HepG2 (cell line): ENCODE measurements around the gene NOXO1. TPM values are rescaled to one million over a fixed set of nuclear protein-coding genes. Genes with fewer than 3 reads are reported as not detected.
A peak's percentile ranks its signal among the peaks of the same experiment; 100 is the strongest.

Experiments
- NR2F6 ChIP-seq, 2 experiments: IDR thresholded peaks; 2 replicates each; pipeline ENCODE4 v1.6.1; 2016; ENCODE audit warnings: antibody characterized with exemption in 1 of 2, mild to moderate bottlenecking in 1 of 2
- PLSCR1 ChIP-seq: sonication (generic); formaldehyde crosslinking; IDR thresholded peaks from 2 replicates; pipeline ENCODE4 v1.5.0; 2020; ENCODE audit warnings: missing genetic modification reagents, mild to moderate bottlenecking, borderline replicate concordance
- ZBTB42 ChIP-seq: sonication (generic); formaldehyde crosslinking; IDR thresholded peaks from 2 replicates; pipeline ENCODE4 v1.5.0; 2020; ENCODE audit warnings: mild to moderate bottlenecking, missing genetic modification reagents
- ZFP91 ChIP-seq: sonication (generic); formaldehyde crosslinking; IDR thresholded peaks from 2 replicates; pipeline ENCODE4 v1.9.0; 2022; ENCODE audit warnings: missing genetic modification reagents, mild to moderate bottlenecking, borderline replicate concordance
- ZNF605 ChIP-seq: sonication (generic); formaldehyde crosslinking; IDR thresholded peaks from 2 replicates; pipeline ENCODE4 v1.8.0; 2022; ENCODE audit warnings: mild to moderate bottlenecking, missing genetic modification reagents
- polyA plus RNA-seq, 8 experiments: library from polyadenylated mRNA; depleted of rRNA in 3 of 8; stranded (reverse) in 7 of 8; unstranded in 1 of 8; fragments of >200 nt; fragmentation: Illumina TruSeq in 4 of 8; extraction: Trizol in 4 of 8; gene quantifications; 2 replicates each; pipeline versions ENCODE4 v1.2.1 to v1.2.3, GENCODE V29; 2011 to 2016; ENCODE audit warnings: low read depth in 4 of 8, missing spikeins in 1 of 8, mixed read lengths in 1 of 8; ENCODE audit not compliant: insufficient read depth in 1 of 8
- small RNA-seq, 3 experiments: library from RNA; depleted of rRNA; stranded (forward); fragments of <200 nt; gene quantifications; one replicate each; pipeline ENCODE3, GENCODE V24; 2012; ENCODE audit warnings: low read depth in 2 of 3, low replicate concordance in 1 of 3; ENCODE audit not compliant: insufficient read length in 3 of 3, insufficient read depth in 2 of 3
- total RNA-seq, 5 experiments: library from RNA; depleted of rRNA; stranded (reverse); fragments of >200 nt; fragmentation: Illumina TruSeq; extraction: Trizol; gene quantifications; 2 replicates each; pipeline ENCODE4 v1.2.3, GENCODE V29; 2016; ENCODE audit warnings: low read depth in 1 of 5

NOXO1 gene
- total and polyA plus RNA-seq, 2 of the 13 experiments (the other 11 are each of a cell fraction or from before 2014, with no cell fraction given), result 0.69 to 1.4 TPM

- TF ChIP-seq ZFP91 (CRISPR knock-in tag) (0 out of 2 replicates have a peak, but pooled peaks have one; percentile 24), NR2F6 (IDR thresholded peaks at IDR 0.05) (no peak), NR2F6 (CRISPR knock-in tag; IDR thresholded peaks at IDR 0.05) (0 out of 2 replicates have a peak, but pooled peaks have one; percentile 6), ZBTB42 (CRISPR knock-in tag) (no peak), PLSCR1 (CRISPR knock-in tag) (no peak), ZNF605 (CRISPR knock-in tag) (0 out of 2 replicates have a peak, but pooled peaks have one; percentile 19)
Observed at GRCh38 chr16:1929105-1929504, 52.2 kb downstream of the NOXO1 start (continued).

Small RNA genes lying within 50 kb of the gene (small RNA-seq; reads per million reads assigned to genes)
- gene AC005363.2 (0 reads per million in 3 experiments), gene RN7SL219P (0 reads per million in 3 experiments), gene SNORA10 (0 reads per million in 3 experiments), gene SNORA64 (0 reads per million in 3 experiments)

Other genes starting within 250 kb of the NOXO1 start
Only the 30 nearest of the 31 such genes appear.
- gene NME3, start 209.9 kb downstream of the NOXO1 start, total RNA-seq (2016; rRNA removed; fragmentation: Illumina TruSeq; extraction: Trizol), result 4.9 and 15.9 TPM in 2 replicates
- 10.4 and 13.9 TPM in 2 replicates for gene NME3, start 209.9 kb downstream of the NOXO1 start, polyA plus RNA-seq (2011; rRNA removed)
- gene EME2, start 208.7 kb downstream of the NOXO1 start, total RNA-seq (2016; rRNA removed; fragmentation: Illumina TruSeq; extraction: Trizol), result 1.7 and 7.6 TPM in 2 replicates
- 4.4 and 6.5 TPM in 2 replicates for gene EME2, start 208.7 kb downstream of the NOXO1 start, polyA plus RNA-seq (2011; rRNA removed)
- gene MRPS34, start 208.3 kb downstream of the NOXO1 start, total RNA-seq (2016; rRNA removed; fragmentation: Illumina TruSeq; extraction: Trizol), result 129 and 131 TPM in 2 replicates
- gene MRPS34, start 208.3 kb downstream of the NOXO1 start, polyA plus RNA-seq (2011; rRNA removed), result 61.3 and 63.5 TPM in 2 replicates
- 8.2 and 13.2 TPM in 2 replicates for gene SPSB3, start 198.9 kb downstream of the NOXO1 start, total RNA-seq (2016; rRNA removed; fragmentation: Illumina TruSeq; extraction: Trizol)
- gene SPSB3, start 198.9 kb downstream of the NOXO1 start, polyA plus RNA-seq (2011; rRNA removed), result 21.9 and 26.7 TPM in 2 replicates
- 43.8 and 61.5 TPM in 2 replicates for gene NUBP2, start 198.5 kb downstream of the NOXO1 start, total RNA-seq (2016; rRNA removed; fragmentation: Illumina TruSeq; extraction: Trizol)
- 25.7 and 33.5 TPM in 2 replicates for gene NUBP2, start 198.5 kb downstream of the NOXO1 start, polyA plus RNA-seq (2011; rRNA removed)
- gene IGFALS, start 187.8 kb downstream of the NOXO1 start, total RNA-seq (2016; rRNA removed; fragmentation: Illumina TruSeq; extraction: Trizol), result 0.81 and 2.4 TPM in 2 replicates
- 0.34 and 0.95 TPM in 2 replicates for gene IGFALS, start 187.8 kb downstream of the NOXO1 start, polyA plus RNA-seq (2011; rRNA removed)
- gene HAGH, start 154.6 kb downstream of the NOXO1 start, total RNA-seq (2016; rRNA removed; fragmentation: Illumina TruSeq; extraction: Trizol), result 55.6 and 70.4 TPM in 2 replicates
- 95.4 and 110 TPM in 2 replicates for gene HAGH, start 154.6 kb downstream of the NOXO1 start, polyA plus RNA-seq (2011; rRNA removed)
- gene FAHD1, start 154.3 kb downstream of the NOXO1 start, total RNA-seq (2016; rRNA removed; fragmentation: Illumina TruSeq; extraction: Trizol), result 45.3 and 55.1 TPM in 2 replicates
- gene FAHD1, start 154.3 kb downstream of the NOXO1 start, polyA plus RNA-seq (2011; rRNA removed), result 39.0 and 45.0 TPM in 2 replicates
- gene MEIOB, start 109.3 kb downstream of the NOXO1 start, total RNA-seq (2016; rRNA removed; fragmentation: Illumina TruSeq; extraction: Trizol), result not detected in 2 replicates
- gene MEIOB, start 109.3 kb downstream of the NOXO1 start, polyA plus RNA-seq (2011; rRNA removed), result 0.05 and 0.17 TPM in 2 replicates
- not detected in 2 replicates for gene HS3ST6, start 63.1 kb downstream of the NOXO1 start, total RNA-seq (2016; rRNA removed; fragmentation: Illumina TruSeq; extraction: Trizol)
- gene HS3ST6, start 63.1 kb downstream of the NOXO1 start, polyA plus RNA-seq (2011; rRNA removed), result not detected in 2 replicates
- 32.1 and 49.0 TPM in 2 replicates for gene MSRB1, start 38.3 kb downstream of the NOXO1 start, total RNA-seq (2016; rRNA removed; fragmentation: Illumina TruSeq; extraction: Trizol)
- gene MSRB1, start 38.3 kb downstream of the NOXO1 start, polyA plus RNA-seq (2011; rRNA removed), result 75.4 and 84.2 TPM in 2 replicates
- gene RPL3L, start 26.8 kb downstream of the NOXO1 start, total RNA-seq (2016; rRNA removed; fragmentation: Illumina TruSeq; extraction: Trizol), result not detected in 2 replicates
- 0.17 and 0.30 TPM in 2 replicates for gene RPL3L, start 26.8 kb downstream of the NOXO1 start, polyA plus RNA-seq (2011; rRNA removed)
- 143 and 157 TPM in 2 replicates for gene NDUFB10, start 21.9 kb downstream of the NOXO1 start, total RNA-seq (2016; rRNA removed; fragmentation: Illumina TruSeq; extraction: Trizol)
- gene NDUFB10, start 21.9 kb downstream of the NOXO1 start, polyA plus RNA-seq (2011; rRNA removed), result 68.6 and 73.7 TPM in 2 replicates
- gene RPS2, start 16.6 kb downstream of the NOXO1 start, total RNA-seq (2016; rRNA removed; fragmentation: Illumina TruSeq; extraction: Trizol), result 1,908 and 1,988 TPM in 2 replicates
- gene RPS2, start 16.6 kb downstream of the NOXO1 start, polyA plus RNA-seq (2011; rRNA removed), result 4,513 and 4,514 TPM in 2 replicates
- gene RNF151, start 14.6 kb downstream of the NOXO1 start, total RNA-seq (2016; rRNA removed; fragmentation: Illumina TruSeq; extraction: Trizol), result not detected in 2 replicates
- not detected in 2 replicates for gene RNF151, start 14.6 kb downstream of the NOXO1 start, polyA plus RNA-seq (2011; rRNA removed)
- 31.2 and 38.0 TPM in 2 replicates for gene TBL3, start 9.4 kb downstream of the NOXO1 start, total RNA-seq (2016; rRNA removed; fragmentation: Illumina TruSeq; extraction: Trizol)
- gene TBL3, start 9.4 kb downstream of the NOXO1 start, polyA plus RNA-seq (2011; rRNA removed), result 16.8 and 24.9 TPM in 2 replicates
- 68.3 and 71.7 TPM in 2 replicates for gene GFER, start 2.7 kb upstream of the NOXO1 start, total RNA-seq (2016; rRNA removed; fragmentation: Illumina TruSeq; extraction: Trizol)
- gene GFER, start 2.7 kb upstream of the NOXO1 start, polyA plus RNA-seq (2011; rRNA removed), result 28.6 and 35.9 TPM in 2 replicates
- 0.58 and 0.97 TPM in 2 replicates for gene SYNGR3, start 8.5 kb upstream of the NOXO1 start, total RNA-seq (2016; rRNA removed; fragmentation: Illumina TruSeq; extraction: Trizol)
- gene SYNGR3, start 8.5 kb upstream of the NOXO1 start, polyA plus RNA-seq (2011; rRNA removed), result 5.7 and 7.4 TPM in 2 replicates
- 9.5 and 13.5 TPM in 2 replicates for gene ZNF598, start 28.4 kb upstream of the NOXO1 start, total RNA-seq (2016; rRNA removed; fragmentation: Illumina TruSeq; extraction: Trizol)
- 14.2 and 17.6 TPM in 2 replicates for gene ZNF598, start 28.4 kb upstream of the NOXO1 start, polyA plus RNA-seq (2011; rRNA removed)
- 0.97 TPM in 1 of 2 replicates, not detected in the other for gene NPW, start 38.3 kb upstream of the NOXO1 start, total RNA-seq (2016; rRNA removed; fragmentation: Illumina TruSeq; extraction: Trizol)
- gene NPW, start 38.3 kb upstream of the NOXO1 start, polyA plus RNA-seq (2011; rRNA removed), result 0.24 and 0.25 TPM in 2 replicates
- gene NHERF2, start 45.4 kb upstream of the NOXO1 start, total RNA-seq (2016; rRNA removed; fragmentation: Illumina TruSeq; extraction: Trizol), result 15.8 and 23.7 TPM in 2 replicates
- 39.3 and 47.2 TPM in 2 replicates for gene NHERF2, start 45.4 kb upstream of the NOXO1 start, polyA plus RNA-seq (2011; rRNA removed)
- 64.8 and 64.9 TPM in 2 replicates for gene NTHL1, start 66.4 kb upstream of the NOXO1 start, total RNA-seq (2016; rRNA removed; fragmentation: Illumina TruSeq; extraction: Trizol)
- 47.5 and 55.6 TPM in 2 replicates for gene NTHL1, start 66.4 kb upstream of the NOXO1 start, polyA plus RNA-seq (2011; rRNA removed)
- gene TSC2, start 66.5 kb upstream of the NOXO1 start, total RNA-seq (2016; rRNA removed; fragmentation: Illumina TruSeq; extraction: Trizol), result 10.3 and 19.6 TPM in 2 replicates
- 40.4 and 44.6 TPM in 2 replicates for gene TSC2, start 66.5 kb upstream of the NOXO1 start, polyA plus RNA-seq (2011; rRNA removed)
- gene PKD1, start 154.4 kb upstream of the NOXO1 start, total RNA-seq (2016; rRNA removed; fragmentation: Illumina TruSeq; extraction: Trizol), result 9.1 and 22.1 TPM in 2 replicates
- 23.0 and 40.7 TPM in 2 replicates for gene PKD1, start 154.4 kb upstream of the NOXO1 start, polyA plus RNA-seq (2011; rRNA removed)
- 0.45 and 0.86 TPM in 2 replicates for gene RAB26, start 167.2 kb upstream of the NOXO1 start, total RNA-seq (2016; rRNA removed; fragmentation: Illumina TruSeq; extraction: Trizol)
- 3.6 and 3.7 TPM in 2 replicates for gene RAB26, start 167.2 kb upstream of the NOXO1 start, polyA plus RNA-seq (2011; rRNA removed)
- gene TRAF7, start 174.3 kb upstream of the NOXO1 start, total RNA-seq (2016; rRNA removed; fragmentation: Illumina TruSeq; extraction: Trizol), result 40.3 and 47.9 TPM in 2 replicates
- 65.6 and 67.9 TPM in 2 replicates for gene TRAF7, start 174.3 kb upstream of the NOXO1 start, polyA plus RNA-seq (2011; rRNA removed)
- 1.2 and 1.4 TPM in 2 replicates for gene CASKIN1, start 215.1 kb upstream of the NOXO1 start, total RNA-seq (2016; rRNA removed; fragmentation: Illumina TruSeq; extraction: Trizol)
- gene CASKIN1, start 215.1 kb upstream of the NOXO1 start, polyA plus RNA-seq (2011; rRNA removed), result 2.2 and 9.4 TPM in 2 replicates
- 25.2 and 30.8 TPM in 2 replicates for gene MLST8, start 224.0 kb upstream of the NOXO1 start, total RNA-seq (2016; rRNA removed; fragmentation: Illumina TruSeq; extraction: Trizol)
- gene MLST8, start 224.0 kb upstream of the NOXO1 start, polyA plus RNA-seq (2011; rRNA removed), result 70.9 and 72.7 TPM in 2 replicates
- 1.7 and 5.8 TPM in 2 replicates for gene BRICD5, start 229.4 kb upstream of the NOXO1 start, total RNA-seq (2016; rRNA removed; fragmentation: Illumina TruSeq; extraction: Trizol)
- 1.6 and 2.0 TPM in 2 replicates for gene BRICD5, start 229.4 kb upstream of the NOXO1 start, polyA plus RNA-seq (2011; rRNA removed)
- gene PGP, start 233.4 kb upstream of the NOXO1 start, total RNA-seq (2016; rRNA removed; fragmentation: Illumina TruSeq; extraction: Trizol), result 15.6 and 18.3 TPM in 2 replicates
- gene PGP, start 233.4 kb upstream of the NOXO1 start, polyA plus RNA-seq (2011; rRNA removed), result 7.3 and 8.4 TPM in 2 replicates